AG09309 (cell line): ENCODE results near the gene AP1G1.

ENCODE experiments used
- DNase-seq: peaks from one replicate; pipeline ENCODE4 v3.0.0-alpha.2; 2010; ENCODE audit warnings: low read depth
- H3K4me3 ChIP-seq: 2 replicates; pipeline ENCODE4 v1.5.1; 2011; ENCODE audit warnings: mild to moderate bottlenecking, low read depth, low read length, moderate library complexity; ENCODE audit not compliant: control insufficient read depth
- TF ChIP-seq, protein P1 (sequence below): IDR thresholded peaks from 2 replicates; pipeline ENCODE4 v1.5.1; 2011; ENCODE audit warnings: mild to moderate bottlenecking, low read depth, low read length, inconsistent platforms; ENCODE audit not compliant: insufficient read depth, control insufficient read depth; ENCODE audit errors: missing control alignments

AP1G1 gene

GRCh38 chr16:71851746-71852145, 43.1 kb upstream of the AP1G1 start:
- no peak for DNase-seq
- TF ChIP-seq, protein P1, sequence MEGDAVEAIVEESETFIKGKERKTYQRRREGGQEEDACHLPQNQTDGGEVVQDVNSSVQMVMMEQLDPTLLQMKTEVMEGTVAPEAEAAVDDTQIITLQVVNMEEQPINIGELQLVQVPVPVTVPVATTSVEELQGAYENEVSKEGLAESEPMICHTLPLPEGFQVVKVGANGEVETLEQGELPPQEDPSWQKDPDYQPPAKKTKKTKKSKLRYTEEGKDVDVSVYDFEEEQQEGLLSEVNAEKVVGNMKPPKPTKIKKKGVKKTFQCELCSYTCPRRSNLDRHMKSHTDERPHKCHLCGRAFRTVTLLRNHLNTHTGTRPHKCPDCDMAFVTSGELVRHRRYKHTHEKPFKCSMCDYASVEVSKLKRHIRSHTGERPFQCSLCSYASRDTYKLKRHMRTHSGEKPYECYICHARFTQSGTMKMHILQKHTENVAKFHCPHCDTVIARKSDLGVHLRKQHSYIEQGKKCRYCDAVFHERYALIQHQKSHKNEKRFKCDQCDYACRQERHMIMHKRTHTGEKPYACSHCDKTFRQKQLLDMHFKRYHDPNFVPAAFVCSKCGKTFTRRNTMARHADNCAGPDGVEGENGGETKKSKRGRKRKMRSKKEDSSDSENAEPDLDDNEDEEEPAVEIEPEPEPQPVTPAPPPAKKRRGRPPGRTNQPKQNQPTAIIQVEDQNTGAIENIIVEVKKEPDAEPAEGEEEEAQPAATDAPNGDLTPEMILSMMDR, result no peak
- H3K4me3 ChIP-seq, result no peak overlapping the region

DNA sequence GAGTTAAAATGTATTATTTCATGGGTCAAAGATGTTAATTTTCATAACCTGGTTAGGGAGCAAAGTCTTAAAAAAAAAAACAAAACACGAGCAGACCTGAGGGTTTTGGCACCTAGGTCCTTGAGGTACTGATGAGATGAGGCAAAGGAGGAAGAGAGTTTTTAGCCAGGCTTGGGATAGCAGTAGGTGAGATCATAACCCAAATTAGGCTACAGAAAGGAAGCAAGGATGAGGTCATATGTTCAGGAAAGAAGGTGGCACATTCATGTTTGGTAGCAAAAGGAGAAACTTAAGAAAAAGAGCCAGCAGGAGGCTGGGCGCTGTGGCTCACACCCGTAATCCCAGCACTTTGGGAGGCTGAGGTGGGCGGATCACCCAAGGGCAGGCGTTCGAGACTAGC, 40.0 kb upstream of the AP1G1 start:
- no peak for DNase-seq
- TF ChIP-seq, protein P1, result no peak
- no peak overlapping the region for H3K4me3 ChIP-seq

- H3K4me3 ChIP-seq, result peak overlapping the region; percentile 94
- no peak for DNase-seq
- TF ChIP-seq, protein P1, result no peak
Measured at GRCh38 chr16:71847096-71847495, 38.5 kb upstream of the AP1G1 start.

GRCh38 chr16:71846431-71846830, 37.8 kb upstream of the AP1G1 start:
- H3K4me3 ChIP-seq, result peak overlapping the region; percentile 94
- no peak for DNase-seq
- TF ChIP-seq, protein P1, result no peak

- peak; percentile 46 for DNase-seq
- TF ChIP-seq, protein P1, result no peak
Measured at GRCh38 chr16:71845639-71846430, 37.2 kb upstream of the AP1G1 start, which contains the start of gene ATXN1L. Gene ATXN1L, plus strand, starts transcription at chr16:71845976. Its CDS starts 3,765 bp downstream, at chr16:71849741.

DNA sequence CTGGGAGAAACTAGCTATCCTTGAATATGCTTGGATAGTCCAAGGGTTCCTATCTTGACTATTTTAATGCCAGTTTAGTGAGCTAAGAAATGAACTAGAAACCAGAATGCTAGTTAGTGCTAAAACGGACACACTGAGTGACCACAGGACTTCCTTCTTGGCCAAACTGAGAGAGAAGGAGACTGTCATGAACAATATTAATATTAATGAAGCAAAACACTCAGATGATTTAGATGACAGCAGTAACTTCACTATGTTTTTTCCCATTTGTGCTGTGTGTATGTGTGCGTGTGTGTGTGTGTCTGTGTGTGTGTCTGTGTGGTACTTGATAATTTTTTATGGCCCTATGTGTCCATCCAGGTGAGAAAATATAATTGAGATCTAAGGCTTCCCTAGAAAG, 34.9 kb upstream of the AP1G1 start:
- TF ChIP-seq, protein P1, result no peak
- H3K4me3 ChIP-seq, result no peak overlapping the region
- no peak for DNase-seq

More at GRCh38 chr16:71845639-71846430, 37.2 kb upstream of the AP1G1 start, which contains the start of gene ATXN1L:
- peak within 1 kb of the TSS; percentile 94 for H3K4me3 ChIP-seq
